ENCODE data around the gene KRTAP4-1.
"Not testable (repeated sequence)": the region's sequence is repeated elsewhere in the genome, so short reads cannot be mapped to it uniquely, and the experiment has no call there.

KRTAP4-1 gene

GRCh38 chr17:41184480-41184961, at the start of gene KRTAP4-1:
TSS of gene KRTAP4-1 (minus strand) at chr17:41184911. CDS start at chr17:41184854, 57 bp downstream.
- DNase-seq, result no peak

- not testable (repeated sequence) for DNase-seq
Observed at GRCh38 chr17:41232399-41233105, 47.8 kb upstream of the KRTAP4-1 start, which contains the start of gene KRTAP9-3. TSS of gene KRTAP9-3 (plus strand) at chr17:41232449. CDS start at chr17:41232502, 53 bp downstream.

DNA sequence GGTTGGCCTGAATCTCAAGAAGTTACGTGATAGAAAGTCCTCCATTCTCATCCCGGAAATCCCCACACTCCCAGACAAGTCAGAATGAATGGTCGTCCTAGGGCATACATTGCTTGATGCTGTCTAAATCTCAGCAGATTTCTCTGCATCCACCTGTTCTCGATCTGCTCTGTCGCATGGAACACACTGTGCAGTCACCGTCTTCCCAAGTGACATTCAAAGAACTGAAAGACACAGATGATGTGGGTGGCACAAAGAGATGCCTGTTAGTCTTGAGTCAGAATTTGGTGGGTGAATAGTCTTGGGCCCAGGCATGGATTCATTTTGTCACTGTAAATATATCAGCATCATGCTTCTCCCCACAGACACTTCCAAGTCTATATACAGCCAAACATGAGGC, 47.0 kb upstream of the KRTAP4-1 start:
- DNase-seq, result no peak

GRCh38 chr17:41230094-41230493, 45.4 kb upstream of the KRTAP4-1 start:
- no peak for DNase-seq

- not testable (repeated sequence) for DNase-seq
Observed at GRCh38 chr17:41226598-41227095, 41.9 kb upstream of the KRTAP4-1 start, which contains the start of gene KRTAP9-2. TSS of gene KRTAP9-2 (plus strand) at chr17:41226648. CDS start at chr17:41226655, 7 bp downstream.

- no peak for DNase-seq
Observed at GRCh38 chr17:41226051-41226450, 41.3 kb upstream of the KRTAP4-1 start.

GRCh38 chr17:41223821-41224220, 39.1 kb upstream of the KRTAP4-1 start:
- no peak for DNase-seq

GRCh38 chr17:41215681-41216080, 31.0 kb upstream of the KRTAP4-1 start:
- no peak for DNase-seq

DNA sequence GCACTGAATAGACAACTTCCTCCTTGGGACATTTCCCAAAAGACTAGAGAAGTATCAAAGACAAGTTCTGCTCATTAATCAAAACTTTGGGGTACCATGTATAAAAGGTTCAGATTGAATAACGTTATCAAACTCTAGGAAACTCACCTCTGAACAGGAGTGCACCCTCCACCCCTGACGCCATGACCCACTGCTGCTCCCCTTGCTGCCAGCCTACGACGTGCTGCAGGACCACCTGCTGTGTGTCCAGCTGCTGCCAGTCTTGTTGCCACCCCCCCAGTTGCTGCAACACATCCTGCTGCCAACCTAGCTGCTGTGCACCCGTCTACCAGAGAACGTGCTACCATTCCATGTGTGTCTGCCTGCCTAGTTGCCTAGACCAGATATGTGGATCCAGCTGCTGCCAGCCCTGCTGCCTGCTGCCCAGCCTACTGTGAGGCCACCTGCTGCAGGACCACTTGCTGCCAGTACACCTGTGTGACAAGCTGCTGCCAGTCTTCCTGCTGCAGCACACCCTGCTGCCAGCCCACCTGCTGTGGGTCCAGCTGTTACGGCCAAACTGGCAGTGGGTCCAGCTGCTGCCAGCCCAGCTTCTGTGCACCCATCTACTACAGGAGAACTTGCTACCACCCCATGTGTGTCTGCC, 27.9 kb upstream of the KRTAP4-1 start:
- no peak for DNase-seq

DNA sequence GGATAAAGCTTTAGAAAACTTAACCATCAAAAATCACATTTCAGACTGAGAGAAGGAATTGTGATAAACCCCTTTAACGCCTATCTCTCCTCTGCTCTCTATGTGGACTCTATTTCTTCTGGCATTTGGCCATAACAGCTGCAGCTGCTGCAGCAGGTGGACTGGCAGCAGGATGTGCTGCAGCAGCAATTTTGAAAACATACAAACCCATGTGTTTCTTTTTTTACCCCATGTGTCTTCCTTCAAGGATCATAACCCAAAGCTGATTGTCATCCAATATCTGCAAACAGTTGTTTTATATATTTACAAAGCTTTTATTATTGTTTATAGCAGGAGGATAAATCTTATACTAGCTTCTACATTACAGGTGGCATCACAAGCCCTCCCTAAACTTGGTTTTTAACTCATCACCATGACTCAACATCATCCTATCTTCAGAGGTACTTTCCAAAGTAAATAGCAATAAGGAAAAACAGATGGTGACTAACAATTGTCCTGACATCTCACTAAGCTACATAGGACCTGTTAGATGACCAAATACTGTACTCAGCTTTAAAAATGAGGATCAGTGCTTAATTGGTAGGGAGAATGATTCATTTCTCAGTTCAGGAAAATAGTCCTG, 27.2 kb upstream of the KRTAP4-1 start:
- DNase-seq, result no peak

DNA sequence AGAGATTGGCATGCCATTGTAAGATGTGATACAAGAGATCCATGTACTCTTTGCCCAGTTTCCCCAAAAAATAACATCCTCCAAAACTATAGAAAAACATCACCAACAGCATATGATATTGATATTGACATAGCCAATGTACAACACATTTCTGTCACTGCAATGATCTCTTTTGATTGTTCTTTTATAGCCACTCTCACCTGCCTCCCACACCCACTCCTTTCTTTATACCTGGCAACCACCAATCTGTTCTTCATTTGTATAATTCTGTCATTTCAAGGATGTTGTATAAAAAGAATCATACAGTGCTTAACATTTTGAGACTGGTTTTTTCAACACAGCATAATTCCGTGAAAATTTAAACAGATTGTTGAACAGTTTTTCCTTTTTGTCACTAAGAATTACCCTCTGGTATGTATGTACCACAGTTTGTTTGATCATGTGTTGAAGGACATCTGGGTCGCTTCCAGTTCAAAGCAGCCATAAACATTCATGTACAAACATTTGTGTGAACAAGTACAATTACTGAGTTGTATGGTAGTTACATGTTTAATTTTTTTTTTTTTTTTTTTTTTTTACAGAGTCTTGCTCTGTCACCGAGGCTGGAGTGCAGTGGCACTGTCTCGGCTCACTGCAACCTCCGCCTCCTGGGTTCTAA, 14.8 kb upstream of the KRTAP4-1 start:
- DNase-seq, result no peak

DNA sequence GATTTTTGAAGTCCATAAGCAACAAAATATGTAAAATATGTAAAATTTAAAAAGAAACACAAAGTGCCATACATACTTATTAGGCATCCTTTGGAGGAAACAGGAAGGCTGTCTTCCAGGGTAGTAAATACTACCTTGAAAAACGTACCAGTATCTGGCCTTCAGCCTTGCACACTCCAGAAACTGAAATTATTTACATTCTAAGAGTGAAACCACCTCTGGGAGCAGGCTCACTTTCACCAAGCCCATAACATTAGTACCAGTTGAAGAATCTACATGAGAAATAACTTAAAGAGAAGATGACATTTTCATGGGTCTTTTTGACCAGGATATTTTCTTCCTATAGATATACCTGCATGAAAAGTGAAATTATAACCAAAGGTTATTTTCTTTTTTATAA, 11.4 kb upstream of the KRTAP4-1 start:
- DNase-seq, result no peak

DNA sequence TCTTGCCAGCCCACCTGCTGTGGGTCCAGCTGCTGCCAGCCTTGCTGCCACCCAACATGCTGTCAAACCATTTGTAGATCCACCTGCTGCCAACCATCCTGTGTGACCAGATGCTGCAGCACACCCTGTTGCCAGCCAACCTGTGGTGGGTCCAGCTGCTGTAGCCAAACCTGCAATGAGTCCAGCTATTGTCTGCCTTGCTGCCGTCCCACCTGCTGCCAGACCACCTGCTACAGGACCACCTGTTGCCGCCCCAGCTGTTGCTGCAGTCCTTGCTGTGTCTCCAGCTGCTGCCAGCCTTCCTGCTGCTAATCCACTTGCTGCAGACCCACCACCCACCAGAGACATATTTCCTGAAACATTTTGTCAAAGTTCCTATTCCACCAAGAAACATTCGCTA, 5.6 kb upstream of the KRTAP4-1 start:
- DNase-seq, result no peak

DNA sequence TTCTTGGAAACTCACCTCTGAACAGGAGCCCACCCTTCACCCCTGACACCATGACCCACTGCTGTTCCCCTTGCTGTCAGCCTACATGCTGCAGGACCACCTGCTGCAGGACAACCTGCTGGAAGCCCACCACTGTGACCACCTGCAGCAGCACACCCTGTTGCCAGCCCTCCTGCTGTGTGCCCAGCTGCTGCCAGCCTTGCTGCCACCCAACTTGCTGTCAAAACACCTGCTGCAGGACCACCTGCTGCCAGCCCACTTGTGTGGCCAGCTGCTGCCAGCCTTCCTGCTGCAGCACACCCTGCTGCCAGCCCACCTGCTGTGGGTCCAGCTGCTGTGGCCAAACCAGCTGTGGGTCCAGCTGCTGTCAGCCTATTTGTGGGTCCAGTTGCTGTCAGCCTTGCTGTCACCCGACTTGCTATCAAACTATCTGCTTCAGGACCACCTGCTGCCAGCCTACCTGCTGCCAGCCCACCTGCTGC, 5.2 kb upstream of the KRTAP4-1 start, which contains the start of gene KRTAP9-1:
Gene KRTAP9-1 (plus strand): TSS at position 51 of the 482 bp plus-strand sequence. CDS start 0 bp downstream, at position 51.
- DNase-seq, result not testable (repeated sequence)

- DNase-seq, result no peak
Observed at GRCh38 chr17:41186872-41187271, 2.2 kb upstream of the KRTAP4-1 start.

DNA sequence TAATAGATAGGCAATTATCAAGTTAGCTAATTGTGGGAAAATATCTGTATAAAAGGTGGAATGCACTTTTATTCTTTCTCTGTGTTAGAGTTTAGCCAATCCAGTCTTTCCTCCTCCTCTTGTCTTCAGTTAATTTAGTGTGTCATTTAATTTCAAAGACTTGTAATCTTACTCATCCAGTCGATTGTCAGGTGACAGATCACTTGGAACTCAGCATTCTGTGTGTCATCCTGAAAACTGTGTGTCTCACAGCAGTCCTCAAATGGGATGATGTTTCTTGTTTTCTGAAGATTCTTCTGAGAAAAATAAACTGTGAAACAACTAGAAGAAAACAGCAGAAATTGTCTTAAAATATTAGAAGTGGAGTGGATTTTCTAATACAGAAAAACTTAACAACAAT, 290 bp upstream of the KRTAP4-1 start:
- no peak for DNase-seq

GRCh38 chr17:41178843-41179616, 5.7 kb downstream of the KRTAP4-1 start:
- DNase-seq, result no peak

- DNase-seq, result no peak
Observed at GRCh38 chr17:41178341-41178740, 6.4 kb downstream of the KRTAP4-1 start.

DNA sequence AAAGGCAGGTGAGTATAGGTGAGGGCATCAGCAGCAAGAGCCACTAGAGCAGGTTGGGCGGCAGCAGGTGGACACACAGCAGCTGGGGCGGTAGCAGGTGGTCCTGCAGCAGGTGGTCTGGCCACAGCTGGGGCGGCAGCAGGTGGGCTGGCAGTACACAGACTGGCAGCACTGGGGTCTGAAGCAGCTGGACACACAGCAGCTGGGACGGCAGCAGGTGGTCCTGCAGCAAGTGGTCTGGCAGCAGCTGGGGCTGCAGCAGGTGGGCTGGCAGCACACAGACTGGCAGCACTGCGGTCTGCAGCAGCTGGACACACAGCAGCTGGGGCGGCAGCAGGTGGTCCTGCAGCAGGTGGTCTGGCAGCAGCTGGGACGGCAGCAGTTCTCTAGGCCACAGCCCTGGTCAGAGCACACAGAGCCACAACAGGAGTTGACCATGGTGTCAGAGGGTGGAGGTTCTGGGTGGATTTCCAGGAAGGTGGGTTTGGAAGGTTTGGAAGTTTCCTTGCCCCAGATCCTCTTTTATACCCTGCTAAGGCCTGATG, 6.9 kb downstream of the KRTAP4-1 start, which contains the start of gene KRTAP4-2:
Gene KRTAP4-2 (minus strand): TSS at position 495 of the 545 bp plus-strand sequence. CDS start 57 bp downstream, at position 438.
- DNase-seq, result no peak

- no peak for DNase-seq
Observed at GRCh38 chr17:41176744-41177387, 7.8 kb downstream of the KRTAP4-1 start.

DNA sequence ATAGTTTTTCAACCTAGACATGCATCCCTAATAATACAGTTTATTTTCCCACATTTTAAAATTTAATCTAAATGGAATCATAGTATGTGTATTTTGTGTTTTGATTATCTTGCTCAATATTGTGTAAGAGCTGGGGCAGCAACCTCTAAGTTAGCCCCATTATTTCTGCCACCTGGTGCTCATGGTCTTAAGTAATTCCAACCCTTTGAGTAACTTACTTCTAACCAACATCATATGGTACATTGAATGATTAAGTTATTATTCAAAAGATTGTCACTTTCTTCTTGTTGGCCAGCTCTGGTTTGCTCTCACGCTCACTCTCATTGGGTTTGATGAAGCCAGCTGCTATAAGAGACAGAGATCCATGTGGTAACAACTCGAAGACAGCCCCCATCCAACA, 12.8 kb downstream of the KRTAP4-1 start:
- no peak for DNase-seq
